Natural killer cell (primary cell): ENCODE results near the gene HAUS8. TPM values are rescaled to one million over a fixed set of nuclear protein-coding genes. Genes with fewer than 3 reads are reported as not detected.

Experiments used
- ATAC-seq, 3 donors: fragments of 150-1000 bp in 2 of 3; fragments of 200-7000 bp in 1 of 3; cut with Tn5 transposase; 1 replicate in 1 of 3; 2 replicates in 2 of 3; pipeline ENCODE4 v1.10.0; 2021; ENCODE audit warnings: mild to moderate bottlenecking in 2 of 3, moderate library complexity in 2 of 3
- DNase-seq, 2 donors: peaks; one replicate each; pipeline versions ENCODE4 v3.0.0 to v3.0.0-alpha.2; 2013 to 2021; ENCODE audit warnings: mixed read lengths in 1 of 2
- H3K27ac ChIP-seq: one replicate; pipeline ENCODE4 v1.5.1; 2013; ENCODE audit warnings: mild to moderate bottlenecking, low read length
- H3K27me3 ChIP-seq: one replicate; pipeline ENCODE4 v1.6.1; 2013; ENCODE audit warnings: low read length; ENCODE audit not compliant: control insufficient read depth, insufficient read depth
- H3K36me3 ChIP-seq: one replicate; pipeline ENCODE4 v1.6.1; 2013; ENCODE audit warnings: low read length; ENCODE audit not compliant: control insufficient read depth, insufficient read depth
- H3K4me1 ChIP-seq: one replicate; pipeline ENCODE4 v1.6.1; 2013; ENCODE audit warnings: low read length; ENCODE audit not compliant: control insufficient read depth, insufficient read depth
- H3K4me3 ChIP-seq: one replicate; pipeline ENCODE4 v1.5.1; 2013; ENCODE audit warnings: low read length
- H3K9me3 ChIP-seq: one replicate; pipeline ENCODE4 v1.6.1; 2013; ENCODE audit warnings: low read length; ENCODE audit not compliant: control insufficient read depth, insufficient read depth
- H3K27ac Mint-ChIP-seq, 2 donors: one replicate each; pipeline ENCODE4 v1.8.0; 2022; ENCODE audit warnings: mild to moderate bottlenecking in 2 of 2, mixed read lengths in 2 of 2, moderate library complexity in 1 of 2
- H3K27me3 Mint-ChIP-seq, 2 donors: one replicate each; pipeline ENCODE4 v1.8.0; 2022; ENCODE audit warnings: low read depth in 2 of 2, mixed read lengths in 2 of 2
- H3K36me3 Mint-ChIP-seq: one replicate; pipeline ENCODE4 v1.8.0; 2022; ENCODE audit warnings: mixed read lengths
- H3K4me1 Mint-ChIP-seq, 2 donors: one replicate each; pipeline ENCODE4 v1.8.0; 2022; ENCODE audit warnings: mixed read lengths in 2 of 2
- H3K4me3 Mint-ChIP-seq: one replicate; pipeline ENCODE4 v1.8.0; 2022; ENCODE audit warnings: mild to moderate bottlenecking, moderate library complexity, mixed read lengths
- H3K9me3 Mint-ChIP-seq, 2 donors: one replicate each; pipeline ENCODE4 v1.8.0; 2022; ENCODE audit warnings: mixed read lengths in 2 of 2
- WGBS: methylation state at CpG from one replicate; pipeline ENCODE4 v1.1.7; 2013; ENCODE audit warnings: missing lambda C conversion rate; ENCODE audit not compliant: insufficient coverage; 5-methylcytosine and 5-hydroxymethylcytosine counted together
- intact Hi-C: fragments of 100-400 bp; cut with micrococcal nuclease; formaldehyde crosslinking; loops from one replicate; pipeline ENCODE4 v1.14.2; 2022
- total RNA-seq, 4 donors: library from RNA; stranded (reverse); fragments of 120-200 nt in 1 of 4; gene quantifications; one replicate each; pipeline versions ENCODE4 v1.2.3 to v1.2.4, GENCODE V29; 2013 to 2022
- TF ChIP-seq, protein P1 (sequence below): fragments of 200-600 bp; IDR thresholded peaks from one replicate; pipeline ENCODE4 v1.8.0; 2022; ENCODE audit warnings: antibody characterized with exemption

Gene HAUS8
- total RNA-seq, 3 donors from 2014 or later (not counting 1 experiment from before 2014, with no cell fraction given) = 10.3 to 13.5 (median 10.4) TPM

DNA sequence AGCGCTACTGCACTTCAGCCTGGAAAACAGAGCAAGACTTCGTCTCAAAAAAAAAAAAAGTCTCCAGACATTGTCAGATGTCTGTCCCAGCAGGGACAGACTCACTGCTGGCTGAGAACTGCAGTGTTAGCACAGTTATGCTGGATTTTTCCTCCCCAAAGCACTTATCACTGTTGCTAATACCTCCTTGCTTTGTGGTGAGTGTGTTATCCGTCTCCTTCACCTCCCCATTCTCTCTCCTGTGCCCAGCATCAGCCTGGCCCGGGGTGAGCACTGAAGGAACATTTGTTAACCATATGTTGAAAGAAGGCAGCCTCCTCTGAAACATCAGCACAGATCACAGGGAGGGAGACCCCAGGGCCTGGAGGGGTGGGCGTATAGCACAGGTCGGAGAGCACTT, 11.6 kb upstream of the HAUS8 start:
- Mint-ChIP-seq H3K36me3 (no peaks in the 10 kb centered on the region), H3K9me3 (no peaks in the 10 kb centered on the region), H3K27ac (peak overlapping the region in 1 of 2 donors; percentile 58), H3K4me1 (peaks cover 50 to 68% of the 10 kb centered on the region in 2 donors), H3K27me3 (no peaks in the 10 kb centered on the region), H3K4me3 (no peak overlapping the region)
- Histone ChIP-seq H3K36me3 (peaks cover 14% of the 10 kb centered on the region), H3K9me3 (no peaks in the 10 kb centered on the region), H3K4me3 (no peak overlapping the region), H3K4me1 (peaks cover 40% of the 10 kb centered on the region), H3K27ac (no peak overlapping the region), H3K27me3 (no peaks in the 10 kb centered on the region)
- TF ChIP-seq, protein P1, sequence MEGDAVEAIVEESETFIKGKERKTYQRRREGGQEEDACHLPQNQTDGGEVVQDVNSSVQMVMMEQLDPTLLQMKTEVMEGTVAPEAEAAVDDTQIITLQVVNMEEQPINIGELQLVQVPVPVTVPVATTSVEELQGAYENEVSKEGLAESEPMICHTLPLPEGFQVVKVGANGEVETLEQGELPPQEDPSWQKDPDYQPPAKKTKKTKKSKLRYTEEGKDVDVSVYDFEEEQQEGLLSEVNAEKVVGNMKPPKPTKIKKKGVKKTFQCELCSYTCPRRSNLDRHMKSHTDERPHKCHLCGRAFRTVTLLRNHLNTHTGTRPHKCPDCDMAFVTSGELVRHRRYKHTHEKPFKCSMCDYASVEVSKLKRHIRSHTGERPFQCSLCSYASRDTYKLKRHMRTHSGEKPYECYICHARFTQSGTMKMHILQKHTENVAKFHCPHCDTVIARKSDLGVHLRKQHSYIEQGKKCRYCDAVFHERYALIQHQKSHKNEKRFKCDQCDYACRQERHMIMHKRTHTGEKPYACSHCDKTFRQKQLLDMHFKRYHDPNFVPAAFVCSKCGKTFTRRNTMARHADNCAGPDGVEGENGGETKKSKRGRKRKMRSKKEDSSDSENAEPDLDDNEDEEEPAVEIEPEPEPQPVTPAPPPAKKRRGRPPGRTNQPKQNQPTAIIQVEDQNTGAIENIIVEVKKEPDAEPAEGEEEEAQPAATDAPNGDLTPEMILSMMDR = no peak
- intact Hi-C loops = no loop called here
- DNase-seq (no peak), ATAC-seq (no peak)
- 100% methylated on average over 4 of the region's 6 CpGs for WGBS

DNA sequence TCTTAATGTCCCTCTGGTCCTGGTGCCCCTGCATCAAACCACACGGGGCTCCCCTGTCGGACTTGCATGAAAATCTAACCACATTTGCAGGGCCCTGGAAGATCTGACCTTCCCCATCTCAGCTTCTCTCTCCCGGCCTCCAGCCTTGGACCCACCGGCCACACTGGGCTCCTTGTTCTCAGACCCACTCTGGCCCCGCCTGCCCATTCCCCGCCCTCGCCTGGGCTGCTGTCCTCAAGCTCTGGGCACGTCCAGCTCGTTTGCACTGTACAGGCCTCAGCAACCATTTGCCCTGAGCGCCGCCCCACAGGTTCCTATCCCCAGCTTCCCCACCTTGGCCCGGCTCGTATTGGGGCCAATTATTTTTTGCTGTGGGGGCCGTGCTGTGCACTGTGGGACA, 10.9 kb upstream of the HAUS8 start:
- WGBS = 92% methylated on average over 14 of the region's 14 CpGs
- H3K4me1 ChIP-seq = peaks cover 33% of the 10 kb centered on the region
- TF ChIP-seq, protein P1 = no peak
- H3K9me3 Mint-ChIP-seq = no peaks in the 10 kb centered on the region
- no peaks in the 10 kb centered on the region for H3K27me3 ChIP-seq
- intact Hi-C loops = no loop called here
- H3K9me3 ChIP-seq = no peaks in the 10 kb centered on the region
- ATAC-seq = no peak
- no peak overlapping the region for H3K27ac ChIP-seq
- DNase-seq = no peak
- no peaks in the 10 kb centered on the region for H3K27me3 Mint-ChIP-seq
- H3K4me3 ChIP-seq = no peak overlapping the region
- no peak overlapping the region for H3K4me3 Mint-ChIP-seq
- no peaks in the 10 kb centered on the region for H3K36me3 Mint-ChIP-seq
- H3K27ac Mint-ChIP-seq = peak overlapping the region in 1 of 2 donors; percentile 43
- H3K4me1 Mint-ChIP-seq = peaks cover 52 to 70% of the 10 kb centered on the region in 2 donors
- peaks cover 14% of the 10 kb centered on the region for H3K36me3 ChIP-seq

DNA sequence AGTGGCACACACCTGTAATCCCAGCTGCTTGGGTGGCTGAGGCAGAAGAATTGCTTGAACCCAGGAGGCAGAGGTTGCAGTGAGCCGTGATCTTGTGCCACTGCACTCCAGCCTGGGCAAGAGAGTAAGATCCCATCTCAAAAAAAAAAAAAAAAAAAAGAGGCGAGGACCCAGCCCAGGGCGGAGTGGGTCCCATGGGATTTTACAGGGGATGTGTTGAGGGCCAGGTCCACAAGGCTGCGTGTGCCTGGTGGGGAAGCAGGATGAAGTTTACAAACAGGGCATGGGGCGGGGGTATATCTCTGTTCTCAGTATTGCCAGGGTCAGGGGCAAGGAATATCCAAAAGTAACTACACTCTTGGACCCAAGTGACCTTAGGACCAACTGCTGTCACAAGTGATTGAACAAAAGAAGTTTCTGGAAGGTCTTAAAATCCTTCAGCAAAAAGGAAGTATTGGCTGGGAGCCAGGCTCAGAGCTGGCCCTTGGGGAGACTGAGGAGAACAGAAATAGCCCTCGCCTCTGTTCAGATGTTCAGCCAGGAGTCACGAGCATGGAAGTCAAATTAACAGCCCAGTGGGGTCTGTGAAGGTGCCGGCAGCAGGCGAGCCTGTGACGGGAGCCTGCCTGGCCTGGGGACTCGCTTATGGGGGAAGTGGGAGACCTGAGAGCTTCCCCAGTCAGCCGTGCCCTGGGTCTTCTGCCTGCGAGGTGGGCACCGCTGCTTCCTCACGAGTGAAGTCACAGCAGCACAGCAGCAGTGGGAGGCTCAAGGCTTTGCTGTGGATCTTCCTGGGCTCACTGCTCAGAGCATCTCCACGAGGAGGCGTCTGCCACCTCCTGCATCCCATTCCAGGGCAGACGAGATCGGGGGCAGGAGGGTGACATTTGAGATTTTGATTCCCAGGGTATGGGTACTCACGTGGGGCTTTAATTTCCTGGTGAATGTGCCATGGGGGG, 6.7 kb upstream of the HAUS8 start:
- intact Hi-C loops = loop anchor here (2.0 kb wide), 1 partner anchor 53 kb away; no protein-coding TSS in a partner anchor
- ATAC-seq = no peak
- H3K27me3 ChIP-seq = no peaks in the 10 kb centered on the region
- Mint-ChIP-seq H3K36me3 (no peaks in the 10 kb centered on the region), H3K27ac (peak overlapping the region; percentile 61 to 63), H3K27me3 (no peaks in the 10 kb centered on the region), H3K4me1 (peaks cover 49 to 70% of the 10 kb centered on the region in 2 donors), H3K9me3 (no peaks in the 10 kb centered on the region), H3K4me3 (peak overlapping the region; percentile 47)
- no peak for DNase-seq
- H3K27ac ChIP-seq = no peak overlapping the region
- H3K36me3 ChIP-seq = peaks cover 12% of the 10 kb centered on the region
- H3K9me3 ChIP-seq = no peaks in the 10 kb centered on the region
- H3K4me3 ChIP-seq = no peak overlapping the region
- WGBS = 72% methylated on average over 20 of the region's 20 CpGs
- TF ChIP-seq, protein P1 = no peak
- H3K4me1 ChIP-seq = peaks cover 55% of the 10 kb centered on the region
